K562 treated with DMSO at 1 percent for 48 hours (cell line): ENCODE data around the gene RNGTT. TPM values are rescaled to one million over a fixed set of nuclear protein-coding genes. Genes with fewer than 3 reads are reported as not detected.

ENCODE experiments used
- total RNA-seq: library from RNA; unstranded; fragments of 300-600 nt; gene quantifications from 2 replicates; pipeline ENCODE4 v1.2.3, GENCODE V29; 2022; ENCODE audit warnings: low replicate concordance; ENCODE audit errors: extremely low read depth

RNGTT gene
- total RNA-seq = not detected in 2 replicates

GRCh38 chr6:88963139-88964090 is at the start of gene RNGTT:
Gene RNGTT, minus strand, starts transcription at chr6:88963618. Its CDS starts 209 bp downstream, at chr6:88963409.

Other genes starting within 250 kb of the RNGTT start
- gene PNRC1, start 117.1 kb upstream of the RNGTT start, total RNA-seq = not detected in 2 replicates
- not detected in 2 replicates for gene SRSF12, start 154.5 kb upstream of the RNGTT start, total RNA-seq
- not detected in 2 replicates for gene PM20D2, start 182.4 kb upstream of the RNGTT start, total RNA-seq